ENCODE results near the gene ANP32B. TPM values are rescaled to one million over a fixed set of nuclear protein-coding genes. Genes with fewer than 3 reads are reported as not detected.
"Not testable (repeated sequence)": the region's sequence is repeated elsewhere in the genome, so short reads cannot be mapped to it uniquely, and the experiment has no call there.

Gene ANP32B
- total RNA-seq, 1 experiment from 2014 or later: 14.8 TPM

DNA sequence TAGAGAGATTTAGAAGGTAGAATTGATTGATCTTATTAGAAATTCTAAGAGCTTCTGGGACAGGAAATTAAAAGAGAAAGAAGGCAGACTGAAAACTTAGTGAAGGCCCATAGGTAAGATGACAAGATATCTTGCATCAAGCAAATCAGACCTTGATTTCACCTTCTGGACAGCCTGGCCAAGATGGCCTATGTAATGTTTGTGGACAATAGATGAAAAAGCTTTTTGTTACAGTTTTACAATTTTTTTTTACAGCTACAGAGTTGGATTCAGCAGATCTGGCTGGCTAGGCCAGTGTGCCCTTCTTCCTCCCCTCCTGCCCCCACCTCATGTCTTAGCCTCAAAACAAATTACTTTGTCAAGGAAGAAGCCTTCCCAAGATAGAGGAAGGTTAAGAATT, 23.6 kb upstream of the ANP32B start:
- no TSS peak for BruUV-seq (replicated peaks)
- intact Hi-C loops (cut with micrococcal nuclease): no loop called here

DNA sequence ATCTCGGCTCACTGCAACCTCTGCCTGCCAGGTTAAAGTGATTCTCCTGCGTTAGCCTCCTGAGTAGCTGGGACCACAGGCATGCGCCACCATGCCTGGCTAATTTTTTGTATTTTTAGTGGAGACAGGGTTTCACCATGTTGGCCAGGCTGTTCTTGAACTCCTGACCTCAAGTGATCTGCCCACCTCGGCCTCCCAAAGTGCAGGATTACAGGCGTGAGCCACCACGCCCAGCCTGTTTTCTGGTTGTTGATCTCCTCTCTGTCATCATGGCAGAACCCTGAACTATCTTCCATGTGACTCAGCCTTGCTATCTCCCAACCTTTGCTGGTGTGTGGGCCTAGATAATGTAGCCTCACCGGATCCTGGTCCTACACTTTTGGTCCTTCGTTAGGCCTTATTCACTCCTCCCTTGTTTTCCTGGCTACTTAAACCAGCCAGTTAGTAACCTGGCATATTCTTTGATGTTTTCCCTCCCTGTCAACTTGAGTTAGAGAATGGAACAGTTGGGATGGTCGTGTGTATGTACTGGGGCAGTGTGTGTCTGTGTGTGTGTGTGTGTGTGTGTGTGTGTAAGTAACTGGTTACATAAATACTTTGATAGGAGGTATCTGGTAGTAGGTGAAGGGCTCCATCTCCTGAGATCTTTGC, 22.3 kb upstream of the ANP32B start:
- intact Hi-C loops (cut with micrococcal nuclease); H3K27ac ChIP-seq (ENCODE audit: low read length); POLR2A ChIA-PET (ENCODE audit: unreplicated experiment); H3K79me2 ChIP-seq (ENCODE audit: low read length); ATAC-seq; H3K36me3 ChIP-seq (ENCODE audit: low read depth, low read length); H3K9me2 ChIP-seq (replicated peaks; ENCODE audit: low read length); H3K9ac ChIP-seq (ENCODE audit: low read length); DNase-seq; H3K4me2 ChIP-seq (ENCODE audit: low read length); H3K27me3 ChIP-seq (ENCODE audit: low read length); H3K4me3 ChIP-seq (ENCODE audit: low read length); H3K4me1 ChIP-seq (ENCODE audit: insufficient read depth, low read length); H3F3A ChIP-seq (ENCODE audit: low read length, unreplicated experiment); H2AFZ ChIP-seq (ENCODE audit: low read length); H3K9me3 ChIP-seq (ENCODE audit: low read length); BruUV-seq (replicated peaks); CTCF ChIA-PET; H4K20me1 ChIP-seq (ENCODE audit: low read length): not testable (repeated sequence)

More for the DNA sequence above, 23.6 kb upstream of the ANP32B start:
- H3K4me1 ChIP-seq (ENCODE audit: insufficient read depth, low read length): no peaks in the 10 kb centered on the region
- no peaks in the 10 kb centered on the region for H3K27me3 ChIP-seq (ENCODE audit: low read length)
- no peaks in the 10 kb centered on the region for H3K9me3 ChIP-seq (ENCODE audit: low read length)
- no peak overlapping the region for H3K4me3 ChIP-seq (ENCODE audit: low read length)
- POLR2A ChIA-PET (ENCODE audit: unreplicated experiment): no interaction called here
- H3F3A ChIP-seq (ENCODE audit: low read length, unreplicated experiment): no peaks in the 10 kb centered on the region
- H2AFZ ChIP-seq (ENCODE audit: low read length): no peak overlapping the region
- no peak overlapping the region for H3K27ac ChIP-seq (ENCODE audit: low read length)
- H3K36me3 ChIP-seq (ENCODE audit: low read depth, low read length): no peaks in the 10 kb centered on the region
- no peaks in the 10 kb centered on the region for H3K9me2 ChIP-seq (replicated peaks; ENCODE audit: low read length)
- H3K79me2 ChIP-seq (ENCODE audit: low read length): no peaks in the 10 kb centered on the region
- no peak overlapping the region for H3K9ac ChIP-seq (ENCODE audit: low read length)
- ATAC-seq (no peak), DNase-seq (no peak)
- CTCF ChIA-PET: no interaction called here
- H4K20me1 ChIP-seq (ENCODE audit: low read length): no peaks in the 10 kb centered on the region
- no peak overlapping the region for H3K4me2 ChIP-seq (ENCODE audit: low read length)
- TF ChIP-seq, protein P1, sequence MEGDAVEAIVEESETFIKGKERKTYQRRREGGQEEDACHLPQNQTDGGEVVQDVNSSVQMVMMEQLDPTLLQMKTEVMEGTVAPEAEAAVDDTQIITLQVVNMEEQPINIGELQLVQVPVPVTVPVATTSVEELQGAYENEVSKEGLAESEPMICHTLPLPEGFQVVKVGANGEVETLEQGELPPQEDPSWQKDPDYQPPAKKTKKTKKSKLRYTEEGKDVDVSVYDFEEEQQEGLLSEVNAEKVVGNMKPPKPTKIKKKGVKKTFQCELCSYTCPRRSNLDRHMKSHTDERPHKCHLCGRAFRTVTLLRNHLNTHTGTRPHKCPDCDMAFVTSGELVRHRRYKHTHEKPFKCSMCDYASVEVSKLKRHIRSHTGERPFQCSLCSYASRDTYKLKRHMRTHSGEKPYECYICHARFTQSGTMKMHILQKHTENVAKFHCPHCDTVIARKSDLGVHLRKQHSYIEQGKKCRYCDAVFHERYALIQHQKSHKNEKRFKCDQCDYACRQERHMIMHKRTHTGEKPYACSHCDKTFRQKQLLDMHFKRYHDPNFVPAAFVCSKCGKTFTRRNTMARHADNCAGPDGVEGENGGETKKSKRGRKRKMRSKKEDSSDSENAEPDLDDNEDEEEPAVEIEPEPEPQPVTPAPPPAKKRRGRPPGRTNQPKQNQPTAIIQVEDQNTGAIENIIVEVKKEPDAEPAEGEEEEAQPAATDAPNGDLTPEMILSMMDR (conservative IDR thresholded peaks at IDR 0.05; ENCODE audit: low read depth, low read length): no peak
- TF ChIP-seq EZH2 (IDR thresholded peaks at IDR 0.05; ENCODE audit: low read length, unreplicated experiment) (no peak), EZH2phosphoT487 (IDR thresholded peaks at IDR 0.05; ENCODE audit: borderline replicate concordance, low read length) (no peak)

DNA sequence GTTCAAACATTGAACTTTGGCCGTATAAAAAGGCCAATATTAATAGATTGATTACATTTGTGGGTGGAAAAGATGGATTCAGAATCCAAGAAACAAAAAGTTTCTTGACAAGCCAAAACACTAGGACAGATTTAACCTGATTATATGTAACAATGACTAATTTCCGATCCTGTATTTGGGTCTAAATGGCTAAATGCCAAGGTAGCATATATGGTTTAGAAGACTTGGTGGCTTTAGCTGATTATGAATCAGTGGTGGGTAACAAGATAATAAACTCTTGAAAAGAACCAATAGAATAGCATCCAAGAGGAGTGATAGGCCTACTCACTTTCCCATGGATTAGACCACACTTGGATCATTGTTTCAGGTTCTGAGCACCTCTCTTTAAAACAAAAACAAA, 21.8 kb upstream of the ANP32B start:
- Histone ChIP-seq H3K27ac (ENCODE audit: low read length) (no peak overlapping the region), H3K4me2 (ENCODE audit: low read length) (no peak overlapping the region), H3K4me1 (ENCODE audit: insufficient read depth, low read length) (no peaks in the 10 kb centered on the region), H4K20me1 (ENCODE audit: low read length) (no peaks in the 10 kb centered on the region), H3K9me3 (ENCODE audit: low read length) (no peaks in the 10 kb centered on the region), H3K4me3 (ENCODE audit: low read length) (no peak overlapping the region), H3K9me2 (replicated peaks; ENCODE audit: low read length) (no peaks in the 10 kb centered on the region), H2AFZ (ENCODE audit: low read length) (no peak overlapping the region), H3K79me2 (ENCODE audit: low read length) (no peaks in the 10 kb centered on the region), H3F3A (ENCODE audit: low read length, unreplicated experiment) (no peaks in the 10 kb centered on the region), H3K36me3 (ENCODE audit: low read depth, low read length) (no peaks in the 10 kb centered on the region), H3K9ac (ENCODE audit: low read length) (no peak overlapping the region), H3K27me3 (ENCODE audit: low read length) (no peaks in the 10 kb centered on the region)
- ATAC-seq: no peak
- peak; percentile 32 for DNase-seq
- no peak for TF ChIP-seq EZH2 (IDR thresholded peaks at IDR 0.05; ENCODE audit: low read length, unreplicated experiment)
- no peak for TF ChIP-seq EZH2phosphoT487 (IDR thresholded peaks at IDR 0.05; ENCODE audit: borderline replicate concordance, low read length)
- TF ChIP-seq, protein P1 (conservative IDR thresholded peaks at IDR 0.05; ENCODE audit: low read depth, low read length): no peak
- intact Hi-C loops (cut with micrococcal nuclease): no loop called here
- no TSS peak for BruUV-seq (replicated peaks)
- POLR2A ChIA-PET (ENCODE audit: unreplicated experiment): no interaction called here
- CTCF ChIA-PET: no interaction called here
